OCI-LY3 (cell line): ENCODE results near the gene GNGT2.

Experiments
- EZH2phosphoT487 ChIP-seq: fragments of 200-600 bp; shearing (Covaris generic); IDR thresholded peaks from 2 replicates; pipeline ENCODE4 v1.6.1; 2018; ENCODE audit warnings: antibody characterized with exemption, mixed run types, low read depth
- TF ChIP-seq, protein P1 (sequence below): fragments of 200-600, 300-600 bp; sonication (generic); IDR thresholded peaks from 2 replicates; pipeline ENCODE4 v1.5.1; 2014; ENCODE audit warnings: antibody characterized with exemption, low read length, low read depth

DNA sequence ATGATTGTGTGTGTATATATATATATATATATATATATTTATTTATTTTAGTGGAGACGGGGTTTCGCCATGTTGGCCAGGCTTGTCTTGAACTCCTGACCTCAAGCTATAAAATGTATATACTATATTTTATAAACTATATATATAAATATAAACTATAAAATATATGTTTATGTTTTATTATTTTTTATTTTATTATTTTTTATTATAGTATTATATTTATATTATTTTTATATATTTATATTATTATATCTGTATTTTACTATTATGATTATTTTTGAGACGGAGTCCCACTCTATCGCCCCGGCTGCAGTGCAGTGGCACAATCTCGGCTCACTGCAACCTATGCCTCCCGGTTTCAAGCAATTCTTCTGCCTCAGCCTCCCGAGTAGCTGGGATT lies 30.7 kb upstream of the GNGT2 start:
- TF ChIP-seq EZH2phosphoT487 = no peak
- TF ChIP-seq, protein P1, sequence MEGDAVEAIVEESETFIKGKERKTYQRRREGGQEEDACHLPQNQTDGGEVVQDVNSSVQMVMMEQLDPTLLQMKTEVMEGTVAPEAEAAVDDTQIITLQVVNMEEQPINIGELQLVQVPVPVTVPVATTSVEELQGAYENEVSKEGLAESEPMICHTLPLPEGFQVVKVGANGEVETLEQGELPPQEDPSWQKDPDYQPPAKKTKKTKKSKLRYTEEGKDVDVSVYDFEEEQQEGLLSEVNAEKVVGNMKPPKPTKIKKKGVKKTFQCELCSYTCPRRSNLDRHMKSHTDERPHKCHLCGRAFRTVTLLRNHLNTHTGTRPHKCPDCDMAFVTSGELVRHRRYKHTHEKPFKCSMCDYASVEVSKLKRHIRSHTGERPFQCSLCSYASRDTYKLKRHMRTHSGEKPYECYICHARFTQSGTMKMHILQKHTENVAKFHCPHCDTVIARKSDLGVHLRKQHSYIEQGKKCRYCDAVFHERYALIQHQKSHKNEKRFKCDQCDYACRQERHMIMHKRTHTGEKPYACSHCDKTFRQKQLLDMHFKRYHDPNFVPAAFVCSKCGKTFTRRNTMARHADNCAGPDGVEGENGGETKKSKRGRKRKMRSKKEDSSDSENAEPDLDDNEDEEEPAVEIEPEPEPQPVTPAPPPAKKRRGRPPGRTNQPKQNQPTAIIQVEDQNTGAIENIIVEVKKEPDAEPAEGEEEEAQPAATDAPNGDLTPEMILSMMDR = no peak
